ENCODE results near the gene BRIP1.

DNA sequence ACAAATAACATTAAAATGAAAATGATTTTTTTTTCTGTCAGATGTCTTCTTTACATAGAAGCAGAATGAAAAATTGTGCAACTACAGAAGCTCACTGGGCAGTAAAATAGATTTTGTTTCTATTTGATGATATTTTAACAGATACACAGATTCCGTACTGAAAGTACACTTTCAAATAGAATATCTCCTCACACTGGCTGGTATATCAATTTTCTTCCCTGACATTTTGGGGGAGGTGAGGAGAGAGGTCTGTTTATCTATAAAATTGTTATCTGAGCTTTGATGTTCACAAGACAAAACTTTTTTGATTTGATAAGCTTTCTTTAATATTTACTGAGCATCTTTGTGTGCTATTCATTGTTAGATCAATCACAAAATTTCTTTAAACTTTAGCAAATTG lies 148.0 kb downstream of the BRIP1 start:
- TF ChIP-seq, protein P1, sequence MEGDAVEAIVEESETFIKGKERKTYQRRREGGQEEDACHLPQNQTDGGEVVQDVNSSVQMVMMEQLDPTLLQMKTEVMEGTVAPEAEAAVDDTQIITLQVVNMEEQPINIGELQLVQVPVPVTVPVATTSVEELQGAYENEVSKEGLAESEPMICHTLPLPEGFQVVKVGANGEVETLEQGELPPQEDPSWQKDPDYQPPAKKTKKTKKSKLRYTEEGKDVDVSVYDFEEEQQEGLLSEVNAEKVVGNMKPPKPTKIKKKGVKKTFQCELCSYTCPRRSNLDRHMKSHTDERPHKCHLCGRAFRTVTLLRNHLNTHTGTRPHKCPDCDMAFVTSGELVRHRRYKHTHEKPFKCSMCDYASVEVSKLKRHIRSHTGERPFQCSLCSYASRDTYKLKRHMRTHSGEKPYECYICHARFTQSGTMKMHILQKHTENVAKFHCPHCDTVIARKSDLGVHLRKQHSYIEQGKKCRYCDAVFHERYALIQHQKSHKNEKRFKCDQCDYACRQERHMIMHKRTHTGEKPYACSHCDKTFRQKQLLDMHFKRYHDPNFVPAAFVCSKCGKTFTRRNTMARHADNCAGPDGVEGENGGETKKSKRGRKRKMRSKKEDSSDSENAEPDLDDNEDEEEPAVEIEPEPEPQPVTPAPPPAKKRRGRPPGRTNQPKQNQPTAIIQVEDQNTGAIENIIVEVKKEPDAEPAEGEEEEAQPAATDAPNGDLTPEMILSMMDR (IDR thresholded peaks at IDR 0.05) = no peak
- TF ChIP-seq POLR2AphosphoS5 (IDR thresholded peaks at IDR 0.05) = no peak

Data from stomach (tissue), 4 donors.